Mucosa of descending colon (tissue), 3 donors: Measurements from ENCODE around the gene ENPEP. TPM values are rescaled to one million over a fixed set of nuclear protein-coding genes. Genes with fewer than 3 reads are reported as not detected.

Experiments
- ATAC-seq: fragments of 200-7000 bp; cut with Tn5 transposase; one replicate; pipeline ENCODE4 v1.9.1; 2020; ENCODE audit warnings: mild to moderate bottlenecking, moderate library complexity
- DNase-seq, 3 donors: peaks; one replicate each; pipeline ENCODE4 v3.0.0-alpha.2; 2020
- H3K36me3 ChIP-seq: fragments of 200-600 bp; one replicate; pipeline ENCODE4 v1.8.0; 2021; ENCODE audit warnings: low read depth, mild to moderate bottlenecking
- H3K4me1 ChIP-seq: fragments of 200-600 bp; one replicate; pipeline ENCODE4 v1.8.0; 2021; ENCODE audit warnings: low read depth, mild to moderate bottlenecking
- H3K4me3 ChIP-seq: fragments of 200-600 bp; one replicate; pipeline ENCODE4 v1.8.0; 2021; ENCODE audit warnings: mild to moderate bottlenecking
- H3K9me3 ChIP-seq: fragments of 200-600 bp; one replicate; pipeline ENCODE4 v1.8.0; 2021; ENCODE audit warnings: mild to moderate bottlenecking
- CTCF ChIP-seq: fragments of 200-600 bp; IDR thresholded peaks from one replicate; pipeline ENCODE4 v1.8.0; 2022; ENCODE audit warnings: antibody characterized with exemption, mild to moderate bottlenecking
- intact Hi-C, 2 donors: fragments of 100-400 bp; cut with DNase I in 1 of 2; cut with micrococcal nuclease in 1 of 2; formaldehyde crosslinking; loops; one replicate each; pipeline versions ENCODE4 v1.11.0 to v1.11.1; 2022; cut with DNase I, micrococcal nuclease
- total RNA-seq, 3 donors: library from RNA; stranded (reverse); fragmentation: NEBNext Ultra II Directional in 2 of 3; extraction: Animal tissue kit (Norgen Biotek cat#: 25700) in 2 of 3; gene quantifications; one replicate each; pipeline versions ENCODE4 v1.2.1 to v1.2.4, GENCODE V29; 2021 to 2023
- donor health status: DM: no; HTN: no; CAD: no; lungs with moderate emphysema.
- donor health status: DM: no; HTN: no; CAD: no.
- donor health status: DM: no; HTN: yes; CAD: no.

ENPEP gene
- total RNA-seq, 3 donors from 2014 or later, result 1.2 to 2.1 (median 1.5) TPM

GRCh38 chr4:110516106-110516922, 40.4 kb downstream of the ENPEP start:
- intact Hi-C loops, result loop anchor here in 1 of 2 donors (2.0 to 10.0 kb wide), 2 partner anchors 202 to 518 kb away; no protein-coding TSS in a partner anchor
- Histone ChIP-seq H3K4me1 (peaks cover 2% of the 10 kb centered on the region), H3K4me3 (no peak overlapping the region), H3K36me3 (no peaks in the 10 kb centered on the region), H3K9me3 (no peaks in the 10 kb centered on the region)
- peak; percentile 22 for TF ChIP-seq CTCF
- DNase-seq (peak; percentile 58 to 90 (median 77)), ATAC-seq (peak; percentile 100)

- ATAC-seq, result no peak
- peak; percentile 38 for TF ChIP-seq CTCF
- no peaks in the 10 kb centered on the region for H3K9me3 ChIP-seq
- DNase-seq, result peak in 1 of 3 donors; percentile 48
- intact Hi-C loops, result loop anchor here in 1 of 2 donors (10.0 kb wide), 1 partner anchor 204 kb away; no protein-coding TSS in a partner anchor
- no peak overlapping the region for H3K4me3 ChIP-seq
- H3K4me1 ChIP-seq, result peaks cover 2% of the 10 kb centered on the region
- no peaks in the 10 kb centered on the region for H3K36me3 ChIP-seq
These were observed 43.0 kb downstream of the ENPEP start for GRCh38 chr4:110518889-110519490.

- no peak overlapping the region for H3K4me3 ChIP-seq
- intact Hi-C loops, result no loop called here
- no peaks in the 10 kb centered on the region for H3K4me1 ChIP-seq
- DNase-seq, result no peak
- no peaks in the 10 kb centered on the region for H3K36me3 ChIP-seq
- no peak for TF ChIP-seq CTCF
- H3K9me3 ChIP-seq, result no peaks in the 10 kb centered on the region
- ATAC-seq, result no peak
These were observed 44.9 kb downstream of the ENPEP start for GRCh38 chr4:110520886-110521285.

DNA sequence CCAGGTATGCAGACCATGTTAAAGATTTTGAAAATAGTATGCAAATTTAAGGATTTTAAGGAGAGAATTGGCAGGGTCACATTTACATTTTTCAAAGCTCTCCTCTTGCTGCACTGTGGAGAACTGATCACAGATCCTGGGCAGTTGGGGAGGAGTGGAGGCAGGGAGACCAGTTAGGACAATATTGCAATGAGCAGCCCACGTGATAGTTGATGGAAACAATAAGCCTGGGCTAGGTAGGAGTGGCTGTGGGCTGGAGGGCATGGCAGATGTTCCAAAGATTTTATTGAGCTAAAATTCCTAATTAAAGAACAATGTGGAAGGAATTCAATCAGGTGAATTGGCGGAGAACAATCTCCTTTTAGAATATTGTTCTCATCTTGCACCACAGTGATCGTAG, 50.6 kb downstream of the ENPEP start:
- intact Hi-C loops, result no loop called here
- no peak for TF ChIP-seq CTCF
- Histone ChIP-seq H3K4me3 (no peak overlapping the region), H3K36me3 (no peaks in the 10 kb centered on the region), H3K4me1 (no peaks in the 10 kb centered on the region), H3K9me3 (no peaks in the 10 kb centered on the region)
- ATAC-seq (no peak), DNase-seq (no peak)

- H3K4me1 ChIP-seq, result no peaks in the 10 kb centered on the region
- intact Hi-C loops, result no loop called here
- no peak overlapping the region for H3K4me3 ChIP-seq
- no peaks in the 10 kb centered on the region for H3K36me3 ChIP-seq
- no peaks in the 10 kb centered on the region for H3K9me3 ChIP-seq
- ATAC-seq (no peak), DNase-seq (no peak)
- no peak for TF ChIP-seq CTCF
These were observed 51.2 kb downstream of the ENPEP start for GRCh38 chr4:110527156-110527555.
